Left ventricle myocardium superior (tissue), 1 donor: ENCODE measurements around the gene FBXO17. TPM values are rescaled to one million over a fixed set of nuclear protein-coding genes. Genes with fewer than 3 reads are reported as not detected.
A peak's percentile ranks its signal among the peaks of the same experiment; 100 is the strongest.
"Not testable (repeated sequence)": the region's sequence is repeated elsewhere in the genome, so short reads cannot be mapped to it uniquely, and the experiment has no call there.

Experiments used
- ATAC-seq: fragments of 200-7000 bp; cut with Tn5 transposase; one replicate; pipeline ENCODE4 v1.9.1; 2020; ENCODE audit warnings: mild to moderate bottlenecking, moderate library complexity
- DNase-seq: peaks from one replicate; pipeline ENCODE4 v3.0.0-alpha.2; 2020
- intact Hi-C: fragments of 100-400 bp; cut with micrococcal nuclease; formaldehyde crosslinking; loops from one replicate; pipeline ENCODE4 v1.11.0; 2022
- long read RNA-seq: library from polyadenylated mRNA; unstranded; transcript quantifications from one replicate; pipeline ENCODE4 v2.0.0, GENCODE V29; 2021
- total RNA-seq: library from RNA; stranded (reverse); fragmentation: NEBNext Ultra II Directional; extraction: Animal tissue kit (Norgen Biotek cat#: 25700); gene quantifications from one replicate; pipeline ENCODE4 v1.2.1, GENCODE V29; 2021
- donor health status: DM: no; HTN: yes; CAD: no; lungs with severe emphysema.

FBXO17 gene, protein sequence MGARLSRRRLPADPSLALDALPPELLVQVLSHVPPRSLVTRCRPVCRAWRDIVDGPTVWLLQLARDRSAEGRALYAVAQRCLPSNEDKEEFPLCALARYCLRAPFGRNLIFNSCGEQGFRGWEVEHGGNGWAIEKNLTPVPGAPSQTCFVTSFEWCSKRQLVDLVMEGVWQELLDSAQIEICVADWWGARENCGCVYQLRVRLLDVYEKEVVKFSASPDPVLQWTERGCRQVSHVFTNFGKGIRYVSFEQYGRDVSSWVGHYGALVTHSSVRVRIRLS
- total RNA-seq = 1.7 TPM
- long read RNA-seq, partial matches to known transcripts = 0 of 6 reads
- long read RNA-seq, other reads (novel, unspliced or antisense) = 4 of 6 reads

DNA sequence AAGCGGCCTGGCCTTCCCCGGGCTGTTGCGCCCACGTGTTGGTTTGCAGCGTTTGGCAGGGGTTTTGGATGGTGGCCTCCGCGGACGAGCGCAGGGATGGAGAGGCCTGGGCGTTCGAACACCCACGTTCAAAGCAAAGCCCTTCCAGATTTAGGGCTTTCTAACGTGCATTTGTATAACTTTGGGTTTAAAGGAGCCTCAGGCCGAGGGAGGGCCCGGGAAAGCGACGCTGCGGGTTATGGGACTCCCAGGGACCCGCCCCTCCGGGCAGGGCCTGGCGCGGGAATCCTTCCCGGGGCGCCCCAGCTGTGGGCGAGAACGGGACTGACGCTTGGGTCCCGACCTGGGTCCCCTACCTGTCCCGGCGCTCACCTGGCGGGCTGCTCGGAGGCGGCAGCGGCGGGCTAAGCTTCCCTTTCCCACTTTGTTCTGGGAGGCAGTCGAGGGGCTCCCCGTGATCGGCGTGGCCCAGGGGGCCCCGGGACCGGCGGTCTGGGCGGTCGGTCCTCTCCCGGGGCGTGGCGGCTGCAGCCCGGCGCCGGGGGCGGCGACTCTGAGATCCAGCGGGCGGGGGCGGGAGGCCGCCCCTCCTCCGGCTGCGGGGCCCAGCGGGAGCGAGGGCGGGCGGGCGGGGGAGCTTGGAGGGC, at the start of gene FBXO17:
FBXO17 (minus strand) TSS at position 529 of the 647 bp plus-strand sequence. CDS start 25,423 bp downstream, outside the sequence.
- peak; percentile 71 for DNase-seq
- peak; percentile 93 for ATAC-seq
- intact Hi-C loops = no loop called here

DNA sequence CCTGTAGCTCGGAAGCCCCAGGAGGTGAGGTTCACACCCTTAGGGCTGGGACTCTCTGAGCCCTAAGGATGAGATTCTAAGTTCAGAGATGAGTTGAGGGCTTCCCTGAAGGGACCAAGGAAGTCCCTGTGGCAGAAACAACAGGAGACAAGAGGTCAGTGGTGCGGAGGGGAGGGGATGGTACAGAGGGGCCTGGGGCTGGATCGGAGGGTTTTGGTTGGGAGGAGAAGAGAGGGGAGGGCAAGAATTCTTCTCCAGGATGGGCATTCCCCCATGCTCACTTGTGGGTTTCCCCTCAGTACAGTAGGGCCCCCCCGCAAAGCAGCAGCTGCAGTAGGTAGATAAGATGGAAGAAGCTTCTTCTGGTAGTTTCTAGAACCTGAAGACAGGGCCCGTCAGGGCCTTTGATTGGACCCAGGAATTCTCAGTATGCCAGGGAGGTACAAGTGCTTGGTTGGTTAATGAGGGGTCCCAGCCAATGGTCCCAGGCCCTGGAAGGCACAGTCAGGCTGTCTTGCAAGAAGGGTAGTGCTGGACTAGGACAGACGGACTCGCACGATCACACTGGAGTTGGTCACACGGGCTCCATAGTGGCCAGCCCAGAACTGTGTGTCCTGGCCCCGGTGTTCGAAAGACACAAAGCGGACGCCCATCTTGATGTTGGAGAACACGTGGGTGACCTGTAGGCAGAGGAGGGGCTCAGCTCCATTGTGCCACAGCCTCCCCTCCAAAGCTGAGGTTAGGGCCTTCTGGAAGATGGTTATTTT, 49.5 kb upstream of the FBXO17 start:
- no peak for ATAC-seq
- intact Hi-C loops = no loop called here

DNA sequence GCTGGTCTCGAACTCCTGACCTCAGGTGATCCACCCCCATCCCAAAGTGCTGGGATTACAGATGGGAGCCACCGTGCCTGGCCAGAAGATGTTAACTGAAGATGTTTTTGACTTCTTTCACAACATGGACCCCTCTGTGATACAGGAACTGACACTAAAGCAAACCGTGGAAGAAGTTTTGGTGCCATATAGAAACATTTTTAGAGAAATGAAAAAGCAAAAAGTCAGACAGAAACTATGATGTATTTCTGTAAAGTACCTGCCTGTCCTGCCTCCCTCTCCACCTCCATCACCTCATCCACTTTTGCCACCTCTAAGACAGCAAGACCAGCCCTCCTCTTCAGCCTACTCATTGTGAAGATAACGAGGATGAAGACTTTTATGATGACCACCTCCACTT, 45.5 kb upstream of the FBXO17 start:
- ATAC-seq = no peak
- no peak for DNase-seq
- intact Hi-C loops = no loop called here

More for the DNA sequence above, 49.5 kb upstream of the FBXO17 start:
- no peak for DNase-seq

DNA sequence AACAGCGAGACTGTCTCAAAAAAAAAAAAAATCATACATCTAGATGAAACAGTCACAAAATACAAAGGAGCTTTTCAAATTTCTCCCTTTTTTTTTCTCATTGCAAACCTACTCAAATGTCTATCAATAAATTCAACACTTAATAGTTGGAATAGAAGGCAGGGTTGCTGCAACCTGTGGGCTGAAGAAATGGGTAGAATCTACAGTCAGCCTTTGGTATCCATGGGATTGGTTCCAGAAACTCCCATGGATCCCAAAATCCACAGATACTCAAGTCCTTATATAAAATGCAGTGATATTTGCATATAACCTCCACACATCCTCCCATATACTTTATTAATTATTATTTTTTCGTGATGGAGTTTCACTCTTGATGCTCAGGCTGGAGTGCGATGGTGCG, 42.1 kb upstream of the FBXO17 start:
- no peak for ATAC-seq
- intact Hi-C loops = no loop called here

DNA sequence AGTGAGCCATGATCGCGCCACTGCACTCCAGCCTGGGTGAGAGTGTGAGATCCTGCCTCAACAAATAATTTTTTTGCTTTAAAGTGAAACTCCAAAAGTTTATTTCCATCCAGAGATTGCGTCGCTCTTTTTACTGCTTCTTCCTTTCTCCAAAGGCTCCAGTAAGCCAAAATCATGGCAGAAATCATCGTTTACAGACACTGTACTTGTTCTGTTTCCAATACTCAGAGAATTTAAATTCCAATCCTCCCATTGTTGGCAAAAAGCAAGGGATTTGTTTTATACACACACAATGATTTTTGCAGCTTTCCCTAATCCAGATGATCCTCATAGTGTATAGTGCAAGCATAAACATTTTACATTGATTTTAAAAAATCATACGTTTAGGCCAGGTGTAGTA, 41.5 kb upstream of the FBXO17 start:
- DNase-seq (no peak), ATAC-seq (no peak)
- intact Hi-C loops = no loop called here

More for the DNA sequence above, 42.1 kb upstream of the FBXO17 start:
- DNase-seq = no peak

DNA sequence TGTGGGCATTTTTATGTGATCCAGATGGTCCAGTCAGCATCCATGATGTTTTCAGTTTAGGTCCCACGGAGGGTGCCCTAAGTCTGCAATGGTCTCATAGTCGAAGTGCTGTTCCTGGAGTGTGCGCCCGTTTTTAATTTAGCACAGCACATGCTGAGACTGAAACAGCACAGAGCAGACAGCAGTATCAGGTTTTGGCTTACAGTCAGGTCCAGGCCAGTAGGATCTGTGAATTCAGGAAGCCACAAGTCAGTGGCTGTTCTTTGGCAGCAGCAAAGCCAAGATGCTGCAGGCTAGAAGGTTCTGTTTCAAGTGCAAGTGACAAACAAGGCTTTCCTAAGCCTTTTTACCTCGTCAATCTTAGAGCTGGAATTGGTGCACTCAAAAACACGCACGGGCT, 38.5 kb upstream of the FBXO17 start:
- intact Hi-C loops = no loop called here
- ATAC-seq (no peak), DNase-seq (no peak)

DNA sequence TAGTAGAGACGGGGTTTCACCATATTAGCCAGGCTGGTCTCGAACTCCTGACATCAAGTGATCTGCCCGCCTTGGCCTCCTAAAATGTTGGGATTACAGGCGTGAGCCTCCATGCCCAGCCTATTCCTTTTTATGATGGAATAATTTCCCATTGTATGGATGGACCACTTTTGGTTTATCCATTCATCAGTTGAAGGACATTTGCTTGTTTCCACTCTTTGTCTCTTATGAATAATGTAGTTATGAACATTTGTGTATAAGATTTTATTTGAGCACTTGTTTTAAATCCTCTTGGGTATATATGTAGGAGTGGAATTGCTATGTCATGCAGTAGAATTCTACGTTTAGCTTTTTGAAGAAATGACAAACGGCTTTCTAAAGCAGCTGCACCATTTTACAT, 33.5 kb upstream of the FBXO17 start:
- no peak for DNase-seq
- no peak for ATAC-seq
- intact Hi-C loops = no loop called here

DNA sequence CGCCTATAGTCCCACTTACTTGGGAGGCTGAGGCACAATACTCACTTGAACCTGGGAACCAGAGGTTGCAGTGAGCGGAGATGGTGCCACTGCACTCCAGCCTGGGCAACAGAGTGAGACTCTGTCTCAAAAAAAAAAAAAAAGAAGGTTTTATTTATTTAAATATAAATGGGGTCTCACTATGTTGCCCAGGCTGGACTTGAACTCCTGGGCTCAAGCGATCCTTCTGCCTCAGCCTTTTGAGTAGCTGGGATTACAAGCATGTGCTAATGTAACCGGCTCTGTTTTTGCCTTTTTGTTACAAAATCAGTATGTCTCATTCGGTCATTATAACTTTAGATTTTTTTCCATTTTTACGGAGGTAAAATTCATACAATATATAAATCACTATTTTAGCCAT, 32.6 kb upstream of the FBXO17 start:
- ATAC-seq (no peak), DNase-seq (no peak)
- intact Hi-C loops = no loop called here

DNA sequence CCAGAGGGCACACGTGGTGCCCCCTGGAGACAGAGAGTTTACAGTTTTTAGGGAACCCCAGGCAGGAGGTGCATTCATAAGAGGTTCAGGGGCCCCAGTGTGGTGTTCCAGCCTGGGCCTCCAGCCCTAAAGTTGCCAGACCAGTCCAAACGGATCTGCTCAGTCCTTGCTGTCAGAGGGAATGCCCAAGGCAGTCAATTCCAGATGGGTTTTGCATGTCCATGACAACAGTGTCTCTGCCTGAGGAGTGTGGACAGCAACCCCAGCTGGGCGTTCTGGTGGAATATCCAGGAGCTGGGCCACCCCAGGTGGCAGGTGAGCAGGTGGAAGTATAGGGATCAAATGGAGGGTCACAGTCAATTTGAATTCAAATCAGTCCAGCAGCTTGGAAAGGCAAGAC, 31.6 kb upstream of the FBXO17 start:
- intact Hi-C loops = no loop called here
- DNase-seq (no peak), ATAC-seq (no peak)

DNA sequence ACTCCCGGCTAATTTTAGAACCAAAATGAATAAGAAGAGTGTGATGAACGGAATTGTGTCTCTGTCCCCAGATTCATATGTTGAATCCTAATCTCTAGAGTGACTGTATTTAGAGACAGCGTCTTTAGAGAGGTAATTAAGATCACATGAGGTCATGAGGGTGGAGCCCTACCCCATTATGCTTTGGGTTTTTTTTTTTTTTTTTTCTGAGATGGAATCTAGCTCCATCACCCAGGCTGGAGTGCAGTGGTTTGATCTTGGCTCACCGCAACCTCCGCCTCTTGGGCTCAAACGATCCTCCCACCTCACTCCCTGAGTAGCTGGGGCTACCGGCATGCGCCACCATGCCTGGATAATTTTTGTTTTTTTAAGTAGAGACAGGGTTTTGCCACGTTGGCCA, 28.9 kb upstream of the FBXO17 start:
- intact Hi-C loops = no loop called here
- DNase-seq (no peak), ATAC-seq (no peak)

DNA sequence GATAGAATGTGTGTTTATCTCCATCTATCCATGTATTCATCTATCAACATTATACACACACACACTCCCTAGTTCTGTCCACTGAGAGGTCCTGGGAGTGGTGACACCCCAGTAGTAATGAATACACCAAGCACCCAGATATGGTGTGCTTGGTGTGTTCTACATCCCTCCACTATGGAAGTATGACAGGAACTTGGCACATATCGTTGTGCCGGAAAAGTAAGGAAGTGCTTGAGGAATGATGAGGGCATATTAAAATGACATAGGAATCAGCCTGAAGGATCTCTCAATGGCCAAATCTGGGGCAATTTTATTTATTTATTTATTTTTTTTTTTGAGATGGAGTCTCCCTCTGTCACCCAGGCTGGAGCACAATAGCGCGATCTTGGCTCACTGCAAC, 28.3 kb upstream of the FBXO17 start:
- intact Hi-C loops = no loop called here
- DNase-seq = no peak
- ATAC-seq = no peak

DNA sequence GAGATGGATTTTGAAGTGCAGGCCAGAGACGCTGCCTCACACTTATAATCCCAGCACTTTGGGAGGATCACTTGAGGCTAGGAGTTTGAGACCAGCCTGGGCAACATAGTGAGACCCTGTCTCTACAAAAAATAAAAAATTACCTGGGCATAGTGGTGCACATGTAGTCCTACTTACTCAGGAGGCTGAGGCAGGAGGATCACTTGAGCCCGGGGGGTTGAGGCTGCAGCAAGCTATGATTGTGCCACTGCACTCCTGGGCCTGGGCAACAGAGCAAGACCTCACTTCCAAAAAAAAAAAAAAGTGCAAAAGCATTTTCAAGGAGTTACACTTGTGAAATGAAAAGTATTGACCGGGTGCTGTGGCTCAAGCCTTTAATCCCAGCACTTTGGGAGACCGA, 27.6 kb upstream of the FBXO17 start:
- intact Hi-C loops = no loop called here
- ATAC-seq (no peak), DNase-seq (no peak)

DNA sequence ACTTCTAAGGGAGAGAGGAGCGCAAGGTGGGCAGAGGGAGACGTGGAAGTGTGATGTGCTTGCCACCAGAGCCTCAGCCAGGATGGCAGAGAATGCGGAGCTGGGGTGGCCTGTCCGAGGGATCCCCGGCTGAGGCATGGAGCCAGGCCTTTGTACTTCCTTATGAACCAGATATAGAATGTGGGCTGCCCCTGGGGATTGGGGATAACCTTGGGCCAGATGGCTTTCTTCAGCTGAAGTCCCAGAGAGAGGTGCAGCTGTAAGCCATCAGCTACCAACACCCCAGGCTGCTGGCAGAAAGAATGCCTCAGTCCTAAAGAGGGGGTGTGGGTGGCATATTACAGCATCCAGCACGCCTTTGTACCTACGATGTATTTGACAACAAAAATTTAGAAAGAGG, 25.5 kb upstream of the FBXO17 start:
- DNase-seq (no peak), ATAC-seq (no peak)
- intact Hi-C loops = no loop called here

DNA sequence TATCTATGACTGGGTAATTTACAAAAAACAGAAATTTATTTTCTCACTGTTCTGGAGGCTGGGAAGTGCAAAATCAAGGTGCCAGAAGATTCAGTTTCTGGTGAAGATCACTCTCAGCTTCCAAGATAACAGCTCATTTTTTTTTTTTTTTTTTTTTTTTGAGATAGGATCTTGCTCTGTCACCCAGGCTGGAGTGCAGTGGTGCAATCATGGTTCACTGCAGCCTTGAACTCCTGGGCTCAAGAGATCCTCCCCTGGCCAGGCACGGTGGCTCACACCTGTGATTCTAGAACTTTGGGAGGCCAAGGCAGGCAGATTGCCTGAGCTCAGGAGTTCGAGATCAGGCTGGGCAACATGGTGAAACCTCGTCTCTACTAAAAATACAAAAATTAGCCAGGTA, 22.0 kb upstream of the FBXO17 start:
- ATAC-seq, intact Hi-C loops, DNase-seq: not testable (repeated sequence)

DNA sequence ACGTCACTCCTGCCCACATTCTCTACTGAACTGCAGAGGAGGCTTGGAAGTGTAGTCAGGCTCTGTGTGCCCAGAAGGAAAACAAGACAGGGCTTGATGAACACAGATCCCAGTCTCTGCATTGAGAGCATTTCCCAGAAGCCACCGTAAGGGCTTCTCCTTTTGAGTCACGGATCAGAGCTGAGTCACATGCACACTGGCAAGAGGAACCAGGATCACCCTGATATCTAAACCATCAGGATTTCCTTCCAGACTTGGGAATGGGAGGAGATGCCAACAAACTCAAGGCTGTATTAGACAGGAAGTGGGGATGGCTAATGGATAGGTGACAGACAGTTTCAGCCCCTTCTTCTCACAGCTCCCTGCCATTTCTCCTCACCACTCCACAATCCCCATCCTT, 17.7 kb upstream of the FBXO17 start:
- DNase-seq = no peak
- intact Hi-C loops = no loop called here
- ATAC-seq = no peak

DNA sequence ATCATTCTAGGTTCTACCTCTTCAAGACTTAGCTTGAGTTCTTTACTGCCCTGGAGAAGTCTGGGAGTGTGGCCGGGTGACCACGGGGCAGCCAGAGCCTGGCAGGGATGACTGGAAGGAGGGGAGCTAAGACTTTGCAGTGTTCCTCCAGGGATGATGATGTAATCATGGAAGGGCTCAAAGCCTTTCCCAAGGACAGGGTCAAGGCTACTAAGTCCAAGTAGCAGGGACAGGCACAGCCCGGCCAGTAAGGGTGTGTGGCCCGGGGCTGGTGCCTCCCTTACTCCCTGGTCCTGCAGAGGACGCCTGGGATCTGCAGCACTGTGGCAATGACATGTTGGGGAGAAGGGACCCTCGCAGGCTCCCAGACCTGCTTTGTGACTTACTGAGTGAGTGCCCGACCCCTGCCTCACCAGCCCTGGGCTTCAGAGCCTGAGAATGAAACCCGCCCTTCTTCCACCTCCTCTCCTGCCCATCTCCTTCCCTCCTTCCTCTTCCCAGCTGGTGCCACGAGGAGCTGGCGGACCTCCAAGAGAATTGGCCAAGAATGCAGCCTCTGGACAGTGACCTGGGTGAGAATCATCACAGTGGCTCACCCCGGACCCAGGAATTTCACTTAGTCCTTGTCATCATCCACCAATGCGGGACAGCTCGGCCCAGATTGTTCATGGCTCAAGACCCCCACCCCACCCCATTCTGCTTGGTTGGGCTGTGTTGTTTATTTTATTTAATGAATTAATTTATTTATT, 15.6 kb upstream of the FBXO17 start:
- no peak for ATAC-seq
- DNase-seq = no peak
- intact Hi-C loops = no loop called here

DNA sequence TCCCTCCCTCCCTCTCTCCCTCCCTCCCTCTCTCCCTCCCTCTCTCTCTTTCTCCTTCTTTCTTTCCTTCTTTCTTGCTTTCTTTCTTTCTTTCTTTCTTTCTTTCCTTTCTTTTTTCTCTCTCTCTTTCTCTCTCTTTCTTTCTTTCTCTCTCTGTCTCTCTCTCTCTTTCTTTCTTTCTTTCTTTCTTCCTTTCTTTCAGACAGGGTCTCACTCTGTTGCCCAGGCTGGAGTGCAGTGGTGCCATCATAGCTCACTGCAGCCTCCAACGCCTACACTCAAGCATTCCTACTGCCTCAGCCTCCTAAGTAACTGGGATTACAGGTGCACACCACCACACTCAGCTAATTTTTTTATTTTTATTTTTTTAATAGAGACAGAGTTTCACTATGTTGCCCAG, 14.1 kb upstream of the FBXO17 start:
- intact Hi-C loops, ATAC-seq, DNase-seq: not testable (repeated sequence)

DNA sequence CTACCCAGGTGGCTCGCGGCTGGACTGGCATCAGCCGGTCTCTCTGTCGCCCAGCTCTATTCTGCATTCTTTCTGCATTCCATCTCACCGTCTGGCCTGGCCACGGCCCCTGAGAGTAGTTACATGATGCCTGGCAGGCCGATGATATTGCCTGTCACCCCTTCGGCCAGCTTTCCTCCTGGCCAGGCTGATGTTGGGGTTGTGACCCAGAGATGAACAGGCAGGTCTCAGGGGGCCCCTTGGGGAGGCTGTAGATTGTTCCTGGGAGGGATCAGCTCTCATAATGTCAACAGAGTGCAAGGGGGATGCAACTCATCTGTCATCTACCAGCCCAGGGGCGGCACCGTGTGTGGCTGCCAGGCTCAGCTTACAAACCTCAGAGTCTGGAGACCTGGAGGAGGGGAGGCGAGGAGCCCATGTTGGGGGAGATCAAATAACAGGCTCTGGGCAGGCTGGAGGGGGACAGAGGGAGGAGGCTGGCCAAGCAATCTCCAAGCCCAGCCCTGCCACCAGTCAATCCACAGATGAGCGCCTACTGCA, 13.6 kb upstream of the FBXO17 start:
- intact Hi-C loops = no loop called here
- ATAC-seq = no peak
- no peak for DNase-seq

DNA sequence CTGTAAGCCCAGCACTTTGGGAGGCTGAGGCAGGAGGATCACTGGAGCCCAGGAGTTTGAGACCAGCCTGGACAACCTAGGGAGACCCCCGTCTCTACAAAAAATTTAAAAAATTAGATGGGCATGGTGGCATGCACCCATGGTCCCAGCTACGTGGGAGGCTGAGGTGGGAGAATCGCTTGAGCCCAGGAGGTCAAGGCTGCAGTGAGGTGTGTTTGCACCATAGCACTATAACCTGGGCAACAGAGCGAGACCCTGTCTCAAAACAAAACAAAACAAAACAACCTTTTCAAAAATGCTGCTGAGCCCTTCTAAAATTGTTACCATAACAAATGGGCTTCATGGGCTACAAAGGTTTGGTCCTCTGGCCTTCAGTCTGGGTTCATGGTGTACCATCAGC, 13.1 kb upstream of the FBXO17 start:
- ATAC-seq, DNase-seq, intact Hi-C loops: not testable (repeated sequence)
